Right renal cortex interstitium (tissue), 3 donors: ENCODE results near the gene ADAMTS12. TPM values are rescaled to one million over a fixed set of nuclear protein-coding genes. Genes with fewer than 3 reads are reported as not detected.

Experiments
- DNase-seq, 3 donors: peaks; one replicate each; pipeline ENCODE4 v3.0.0-alpha.2; 2013; ENCODE audit warnings: low read depth in 3 of 3, low spot score in 2 of 3
- polyA plus RNA-seq, 3 donors: library from polyadenylated mRNA; unstranded; fragments of 120-200 nt; gene quantifications; one replicate each; pipeline ENCODE4 v1.2.1, GENCODE V29; 2013; ENCODE audit not compliant: insufficient read length in 3 of 3

Gene ADAMTS12
- polyA plus RNA-seq, 3 donors = 14.3 to 16.9 (median 14.8) TPM

DNA sequence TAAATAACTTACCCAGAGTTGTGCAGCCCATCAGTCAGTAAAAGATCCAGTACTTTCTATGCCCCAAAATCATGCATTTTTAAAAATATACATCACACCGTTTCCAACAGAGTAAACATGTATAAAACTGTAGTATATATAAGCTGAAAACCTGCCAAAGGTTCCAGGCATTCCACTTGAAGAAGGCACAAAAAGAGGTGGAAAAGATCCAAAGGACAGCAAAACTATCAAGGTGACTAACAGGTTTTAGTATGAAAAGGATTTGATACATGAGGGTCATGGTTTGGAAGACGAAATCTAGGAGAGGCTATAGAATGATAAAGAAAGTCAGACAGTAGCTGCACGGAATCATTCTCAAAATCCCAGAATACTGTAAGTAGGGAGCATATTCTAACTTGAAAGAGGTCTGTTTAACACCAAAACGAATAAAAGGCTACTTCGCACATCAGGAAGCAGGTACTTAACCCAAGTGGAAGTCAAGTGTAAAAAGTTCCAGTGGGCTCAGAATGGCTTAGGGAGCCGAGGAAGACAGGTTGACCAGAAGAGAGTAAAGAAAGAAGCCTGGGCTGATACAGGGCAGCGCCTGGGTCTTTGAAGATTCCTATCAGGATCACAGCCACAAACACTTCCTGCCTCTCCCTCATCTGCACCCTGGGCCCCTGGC is 207.2 kb downstream of the ADAMTS12 start:
- DNase-seq = no peak

DNA sequence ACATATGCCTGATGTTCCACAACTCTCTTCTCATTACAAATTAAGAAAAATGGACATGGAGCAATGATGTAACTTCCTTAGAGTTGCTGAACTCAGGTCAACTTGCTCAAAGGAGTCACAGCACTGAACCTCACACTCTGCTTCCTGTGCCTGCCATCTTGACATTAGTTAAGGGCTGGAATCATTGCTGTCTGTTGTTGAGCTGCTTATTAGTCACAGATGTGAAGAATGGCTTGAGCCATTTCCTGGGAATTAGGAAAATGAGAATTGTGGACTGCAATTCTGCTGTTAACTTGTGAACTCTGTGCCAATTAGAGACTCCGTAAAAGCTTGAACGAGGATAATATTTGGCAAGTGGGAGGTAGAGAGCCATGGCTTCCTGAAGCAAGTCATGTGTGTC is 212.0 kb downstream of the ADAMTS12 start:
- DNase-seq = no peak

DNA sequence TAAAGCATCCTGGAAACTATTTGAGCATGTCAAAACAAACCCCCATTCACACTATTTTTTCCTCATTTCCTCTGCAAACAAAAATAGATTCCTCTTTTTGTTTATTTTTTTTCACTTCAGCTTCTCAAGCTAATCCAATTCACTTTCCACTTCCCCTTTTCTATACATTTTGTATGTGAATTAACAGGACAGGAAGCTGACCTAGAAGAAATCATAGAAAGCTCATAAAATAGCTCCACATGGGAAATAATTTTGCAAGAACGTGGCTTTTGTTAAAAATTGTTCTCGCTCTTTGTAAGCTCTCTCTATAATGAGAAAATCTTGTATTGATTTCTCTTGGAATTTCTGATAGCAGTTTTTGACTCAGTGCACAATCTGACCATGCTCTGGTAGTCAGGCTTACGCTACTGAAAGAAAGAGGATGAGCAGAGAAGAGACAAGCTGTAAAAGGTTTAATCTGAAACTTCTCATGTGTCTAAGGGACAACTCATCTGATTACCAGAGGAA is 215.8 kb downstream of the ADAMTS12 start:
- no peak for DNase-seq

DNA sequence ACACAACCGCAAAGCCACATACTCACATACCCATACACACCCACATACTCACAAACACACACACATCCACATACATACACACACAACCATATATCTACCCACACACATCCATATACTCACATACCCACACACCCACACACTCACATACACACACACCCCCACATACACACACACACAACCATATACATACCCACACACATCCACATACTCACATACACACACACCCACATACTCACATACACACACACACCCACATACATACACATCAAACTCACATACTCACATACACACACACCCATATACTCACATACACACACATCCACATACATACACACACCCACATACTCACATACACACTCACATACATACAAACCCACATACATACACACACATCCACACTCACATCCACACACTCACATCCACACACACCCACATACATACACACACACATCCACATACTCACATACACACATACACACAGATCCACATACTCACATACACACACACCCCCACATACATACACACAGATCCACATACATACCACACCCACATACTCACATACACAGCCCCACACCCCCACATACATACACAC is 220.0 kb downstream of the ADAMTS12 start:
- DNase-seq = no peak

DNA sequence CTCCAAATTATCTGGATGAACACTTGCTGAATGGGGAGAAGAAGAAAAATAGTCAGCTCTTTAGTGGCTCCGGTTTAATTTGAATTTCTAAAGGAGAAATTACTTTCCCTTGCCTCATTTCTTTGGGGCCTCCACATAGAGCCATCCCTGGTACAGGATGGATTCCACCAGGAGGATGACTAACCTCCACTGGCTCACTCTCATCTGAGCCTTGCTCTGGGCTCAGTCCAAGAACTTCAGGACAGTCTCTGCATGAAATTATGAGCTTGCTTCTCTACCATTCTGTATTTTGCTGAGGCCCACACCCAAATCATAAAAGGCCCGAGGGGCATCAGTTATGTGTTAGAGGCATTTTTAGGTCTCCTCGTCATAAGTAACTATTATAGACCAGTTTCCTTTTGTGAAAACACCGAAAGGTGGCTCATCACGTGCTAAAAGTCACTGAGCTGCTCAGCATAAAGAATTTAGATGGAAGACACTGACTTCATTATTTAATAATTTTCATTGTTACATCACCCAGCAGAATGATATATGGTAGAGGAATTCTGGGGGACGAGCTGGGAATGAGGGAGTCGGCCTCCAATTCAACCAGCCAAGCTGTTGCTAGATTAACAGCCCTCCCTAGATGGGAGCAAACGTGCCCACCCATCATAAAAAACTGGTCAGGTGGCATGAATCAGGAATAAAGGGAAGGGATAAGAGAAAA is 228.9 kb downstream of the ADAMTS12 start:
- DNase-seq = no peak

DNA sequence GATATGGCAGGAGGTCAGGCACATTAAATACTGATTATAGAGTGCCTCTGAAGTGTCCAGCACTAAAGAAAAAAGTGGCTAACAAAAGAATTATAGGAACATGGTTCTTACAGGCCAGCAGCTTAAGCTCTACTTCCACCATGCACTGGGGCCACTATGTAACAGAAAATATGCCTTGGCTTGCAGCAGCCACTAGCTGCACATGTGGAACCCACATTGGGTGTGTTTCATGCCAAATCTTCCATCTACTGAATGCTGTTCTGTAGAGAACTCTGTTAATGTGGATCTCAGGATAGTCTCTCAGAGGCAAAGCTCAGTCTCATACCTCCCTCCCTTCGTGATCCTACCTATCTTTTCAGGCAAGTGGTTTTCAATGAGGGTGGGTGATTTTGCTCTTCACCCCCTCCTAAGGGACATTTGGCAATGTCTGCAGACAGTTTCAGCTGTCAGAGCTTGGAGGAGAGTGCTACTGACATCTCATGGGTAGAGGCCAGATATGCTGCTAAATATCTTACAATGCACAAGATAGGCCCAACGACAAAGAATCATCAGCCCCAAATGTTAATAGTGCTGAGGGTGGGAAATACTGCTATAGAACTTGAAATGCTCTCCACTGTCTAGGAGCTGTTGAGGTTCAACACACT is 232.1 kb downstream of the ADAMTS12 start:
- no peak for DNase-seq

DNA sequence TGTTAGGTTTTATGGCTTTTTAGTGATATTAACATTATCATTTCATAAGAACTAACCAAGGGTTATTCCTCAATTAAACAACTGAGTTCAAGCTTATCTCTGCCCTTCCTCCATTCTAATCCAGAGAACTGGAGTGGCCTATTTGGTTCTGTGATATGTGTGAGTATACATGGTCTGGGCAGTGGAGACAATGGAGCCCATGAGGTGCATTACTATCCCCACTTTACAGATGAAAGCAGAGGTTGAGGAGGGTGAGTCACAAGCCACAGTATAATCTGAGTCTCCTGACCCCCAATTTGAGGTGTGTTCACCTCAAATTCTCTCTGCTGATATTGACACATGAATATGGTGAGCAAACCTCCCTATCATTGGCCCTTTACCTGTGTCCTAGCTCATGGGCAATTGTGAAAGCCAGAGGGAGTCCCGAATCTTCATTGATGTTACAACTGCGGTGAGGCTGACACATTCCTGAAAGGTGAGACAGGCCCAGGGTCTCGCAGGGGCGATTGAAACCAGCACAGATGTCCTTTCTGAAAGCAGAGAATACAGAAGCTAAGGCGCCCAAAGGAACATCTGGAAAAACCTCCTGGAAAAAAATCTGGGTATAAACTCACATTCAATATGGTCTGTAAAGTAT is 233.9 kb downstream of the ADAMTS12 start:
- no peak for DNase-seq

DNA sequence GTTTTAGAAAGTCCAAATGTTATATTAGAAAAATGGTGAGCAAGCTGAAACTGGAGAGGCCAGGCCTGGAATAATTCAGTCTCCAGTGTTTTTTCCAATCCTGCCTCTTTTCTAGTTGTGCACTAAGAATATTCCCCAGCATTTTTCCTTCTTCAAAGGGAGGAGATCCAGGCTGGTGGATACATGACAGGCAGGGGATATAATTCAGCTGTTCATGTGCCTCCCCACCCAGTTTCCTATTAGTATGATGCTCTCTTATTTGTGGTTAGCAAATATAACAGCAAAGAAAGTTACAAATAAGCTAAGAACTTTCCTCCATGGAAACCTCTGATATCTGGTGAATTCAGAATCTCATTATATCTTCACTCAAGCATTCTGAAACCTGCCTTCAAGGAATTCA is 234.6 kb downstream of the ADAMTS12 start:
- no peak for DNase-seq

DNA sequence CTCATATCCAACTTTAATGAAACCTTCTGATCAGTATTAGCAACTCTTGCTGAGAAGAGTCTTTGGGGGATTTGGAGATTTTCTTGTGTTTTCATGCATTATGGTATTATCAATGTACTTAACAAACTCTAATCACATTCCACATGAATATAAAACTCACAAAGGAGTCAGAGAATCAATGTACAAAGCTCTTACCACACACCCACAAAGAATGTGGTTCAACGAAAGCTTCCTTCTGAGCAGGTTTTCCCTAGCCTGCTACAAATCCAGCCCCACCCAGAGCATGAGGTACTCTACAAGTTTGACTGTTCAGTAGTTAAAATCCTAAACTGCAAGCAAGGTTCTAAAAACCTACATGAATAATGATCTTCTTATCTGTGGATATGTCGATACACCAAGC is 240.9 kb downstream of the ADAMTS12 start:
- no peak for DNase-seq

DNA sequence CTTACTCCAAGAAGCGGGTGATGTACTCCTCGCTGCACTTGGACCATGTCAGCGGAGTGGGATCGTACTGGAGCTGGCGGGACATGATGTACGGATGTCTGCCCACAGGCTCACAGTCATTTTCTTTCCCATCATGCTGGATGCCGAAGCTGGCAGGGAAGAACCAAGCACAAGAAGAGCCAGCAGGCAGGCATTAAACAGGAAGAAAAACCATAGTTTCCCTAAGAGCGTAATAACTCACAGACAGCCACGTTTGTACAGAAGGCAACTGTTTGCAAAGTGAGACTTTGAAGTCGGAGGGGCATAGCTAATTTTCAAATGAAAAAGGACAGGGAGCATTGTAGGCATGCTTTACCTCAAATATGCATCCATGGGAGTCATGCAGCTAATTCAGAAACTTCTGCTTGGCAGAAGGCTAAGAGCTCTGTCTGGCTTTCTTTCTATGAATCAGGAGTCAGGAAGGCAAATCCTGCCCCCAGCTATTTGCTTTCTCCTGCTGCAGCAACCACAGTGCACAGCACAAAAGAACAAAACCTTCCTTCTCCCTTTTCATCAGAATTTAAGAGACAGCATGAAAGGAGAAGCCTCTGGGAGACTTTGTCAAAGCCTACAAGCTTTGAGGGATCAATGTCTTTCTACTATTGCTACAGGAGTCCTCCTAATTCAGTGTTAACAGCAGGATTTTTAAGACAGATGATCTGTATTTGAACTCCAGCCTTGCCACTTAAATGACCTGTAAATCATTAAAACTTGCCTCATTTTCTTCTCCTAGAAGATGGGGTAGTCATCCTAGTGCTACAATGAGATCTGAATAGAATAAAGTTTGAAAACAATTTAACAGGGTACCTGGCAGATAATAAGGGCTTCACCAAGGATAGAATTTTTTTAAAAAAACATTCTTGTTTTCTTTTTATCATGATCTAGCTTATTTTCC is 242.0 kb downstream of the ADAMTS12 start:
- DNase-seq = no peak

DNA sequence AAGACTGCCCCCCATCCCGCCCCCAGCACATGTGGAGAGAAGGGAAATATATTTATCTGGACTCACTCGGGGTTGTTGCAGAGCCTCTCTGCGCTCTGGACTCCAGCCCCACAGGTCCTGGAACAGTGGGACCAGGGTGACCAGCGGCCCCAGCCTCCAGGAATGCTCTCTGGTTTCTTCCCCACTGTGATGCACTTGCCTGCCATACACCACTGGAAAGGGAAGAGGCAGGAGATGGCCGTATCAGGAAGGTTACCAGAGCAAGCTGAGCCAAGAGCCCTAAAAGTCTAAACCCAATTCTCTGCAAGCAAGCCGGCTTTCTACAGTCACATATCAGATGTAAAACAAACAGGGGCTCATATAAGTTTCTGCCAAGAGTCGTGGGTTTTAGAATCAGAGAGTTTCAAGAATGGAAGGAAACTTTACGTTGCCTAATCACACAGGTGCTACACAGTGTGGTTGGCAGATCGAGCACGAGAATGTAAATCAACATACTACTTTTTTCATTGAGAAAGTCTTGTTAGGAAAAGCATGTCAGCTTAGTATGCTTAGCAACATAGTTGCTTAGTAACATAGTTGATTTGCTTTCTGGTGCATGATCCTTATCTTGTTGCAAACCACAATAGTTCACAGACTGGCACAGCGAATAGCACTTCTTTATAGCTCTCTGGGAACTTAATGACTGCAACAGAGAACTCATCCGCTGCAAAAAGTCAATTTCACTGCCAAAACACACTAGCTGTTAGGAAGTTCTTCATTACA is 249.9 kb downstream of the ADAMTS12 start:
- DNase-seq = no peak

DNA sequence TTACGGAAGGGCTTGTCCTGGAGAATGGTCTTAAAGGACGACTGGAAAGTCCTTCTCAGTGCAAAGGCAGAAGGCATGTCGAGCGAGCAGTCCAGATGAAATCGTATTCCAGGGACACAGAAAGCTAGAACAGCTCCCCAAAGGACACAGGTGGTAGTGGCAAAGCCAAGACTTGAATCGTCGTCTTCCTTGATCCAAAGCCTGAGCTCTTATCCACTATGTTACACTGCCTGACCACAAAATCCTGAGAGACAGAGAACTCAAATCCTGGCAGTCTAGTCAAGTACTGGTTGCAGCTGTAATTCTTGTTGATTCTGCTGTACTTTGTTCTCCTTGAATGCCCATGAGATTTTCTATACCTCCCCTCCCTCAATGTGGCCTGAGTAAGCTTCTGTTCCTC is 252.3 kb downstream of the ADAMTS12 start:
- DNase-seq = no peak

DNA sequence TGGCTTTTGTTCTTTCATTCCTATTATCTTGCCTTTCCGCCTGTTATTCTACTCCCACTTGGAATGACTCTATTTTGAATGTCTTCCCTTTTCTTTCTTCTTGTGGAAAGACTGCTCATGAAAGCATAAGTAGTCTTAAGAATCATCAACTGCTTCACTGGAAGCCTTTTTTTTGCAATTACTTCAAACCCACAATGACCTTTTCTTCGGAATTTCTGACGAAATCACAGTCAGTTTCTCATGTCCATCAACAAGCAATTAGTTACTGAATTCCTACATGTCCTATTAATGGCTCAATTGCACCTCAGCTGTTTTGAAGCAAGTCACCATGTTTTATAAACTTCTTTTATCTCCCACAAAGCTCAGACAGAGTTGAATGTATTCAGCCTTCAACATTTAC is 254.8 kb downstream of the ADAMTS12 start:
- DNase-seq = no peak

DNA sequence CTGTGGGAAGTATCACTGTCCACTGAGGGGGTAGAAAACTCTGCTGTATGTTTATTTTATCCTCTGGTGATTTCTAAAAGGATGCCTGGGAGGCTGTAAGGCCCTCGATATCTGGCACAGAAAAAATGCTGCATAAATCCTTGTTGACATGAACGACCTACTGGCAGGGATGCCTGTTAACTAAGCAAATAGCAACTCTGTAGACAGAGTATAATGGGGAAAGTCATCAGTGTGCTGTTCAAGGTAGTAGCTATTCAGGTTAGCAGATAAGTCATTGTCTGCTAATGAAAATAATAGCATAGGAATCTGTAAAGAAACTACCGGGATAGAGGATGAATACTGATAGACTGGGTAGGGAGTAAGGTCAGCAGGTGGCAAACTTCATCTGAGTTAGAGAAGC is 256.2 kb downstream of the ADAMTS12 start:
- DNase-seq = no peak

DNA sequence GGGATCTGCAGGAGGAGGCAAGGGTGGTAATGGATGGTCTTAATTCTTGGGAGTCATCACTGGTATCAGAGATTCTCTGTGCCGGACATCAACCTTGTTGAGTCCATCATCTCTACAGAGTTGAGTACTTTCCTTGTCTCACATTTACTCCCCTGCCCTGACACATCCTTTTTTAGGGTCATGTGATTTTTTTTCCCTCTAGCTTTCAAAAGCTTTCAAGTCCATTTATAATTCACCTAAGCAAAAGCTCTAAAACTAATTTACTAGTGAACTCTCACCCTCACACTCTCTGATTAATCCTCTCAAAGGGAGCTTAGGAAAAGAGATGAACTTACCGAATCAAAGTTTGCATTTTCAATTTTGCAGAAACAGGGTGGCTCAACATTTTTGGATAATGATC is 258.1 kb downstream of the ADAMTS12 start:
- no peak for DNase-seq

DNA sequence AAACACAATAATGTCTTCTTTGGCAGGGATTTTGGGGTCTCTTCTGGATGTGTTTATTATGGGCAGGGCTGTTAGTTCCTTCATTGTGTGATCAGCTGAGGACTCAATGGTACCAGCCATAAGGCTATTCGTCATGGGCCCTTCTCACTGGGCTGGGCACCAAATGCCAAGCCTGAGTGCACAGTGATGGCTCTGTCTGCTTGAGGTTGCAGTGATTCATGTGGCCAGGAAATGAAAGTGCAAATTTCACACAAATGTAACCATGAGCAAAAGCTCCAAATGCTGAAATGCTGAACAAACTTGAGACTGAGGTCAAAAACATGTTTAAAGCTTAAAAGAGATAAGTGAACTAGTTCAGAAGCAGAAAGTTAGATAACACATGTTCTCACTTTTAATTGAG is 260.0 kb downstream of the ADAMTS12 start:
- no peak for DNase-seq

DNA sequence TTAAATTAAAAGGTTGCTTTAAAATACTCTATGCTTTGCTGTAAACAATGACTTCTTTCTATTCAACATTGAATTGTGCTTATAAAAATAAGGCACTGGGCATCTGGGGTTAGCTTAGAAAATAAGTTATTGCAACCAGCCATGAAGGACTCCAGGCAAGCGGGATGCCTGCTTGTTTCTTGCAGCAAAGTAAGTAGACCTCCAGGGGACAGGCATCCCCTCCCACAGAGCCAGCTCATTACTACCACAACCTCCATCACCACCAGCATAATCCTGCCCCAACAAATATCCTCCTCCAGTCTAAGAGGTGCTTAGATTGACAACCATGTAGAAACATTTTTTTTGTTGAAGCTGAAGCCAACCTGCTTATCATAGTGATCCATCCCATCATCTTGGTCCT is 260.7 kb downstream of the ADAMTS12 start:
- DNase-seq = no peak

DNA sequence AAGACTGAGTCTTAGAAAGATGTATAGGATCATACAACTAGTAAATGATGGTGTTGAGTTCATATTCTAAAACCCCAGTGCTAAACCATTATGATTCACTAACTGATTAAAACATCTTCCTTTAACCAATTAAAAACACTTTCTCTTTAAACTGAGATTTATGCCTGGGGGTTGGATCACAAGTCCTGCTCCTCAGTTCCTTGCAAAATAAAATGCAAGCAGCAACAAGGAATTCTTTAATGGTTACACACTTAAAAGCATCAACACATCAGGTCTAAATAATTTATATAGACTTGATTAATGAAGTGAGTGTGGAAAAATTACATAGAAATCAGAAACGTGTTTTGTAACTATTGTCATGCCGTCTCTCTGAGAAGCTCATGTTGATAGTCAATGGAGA is 261.8 kb downstream of the ADAMTS12 start:
- no peak for DNase-seq

DNA sequence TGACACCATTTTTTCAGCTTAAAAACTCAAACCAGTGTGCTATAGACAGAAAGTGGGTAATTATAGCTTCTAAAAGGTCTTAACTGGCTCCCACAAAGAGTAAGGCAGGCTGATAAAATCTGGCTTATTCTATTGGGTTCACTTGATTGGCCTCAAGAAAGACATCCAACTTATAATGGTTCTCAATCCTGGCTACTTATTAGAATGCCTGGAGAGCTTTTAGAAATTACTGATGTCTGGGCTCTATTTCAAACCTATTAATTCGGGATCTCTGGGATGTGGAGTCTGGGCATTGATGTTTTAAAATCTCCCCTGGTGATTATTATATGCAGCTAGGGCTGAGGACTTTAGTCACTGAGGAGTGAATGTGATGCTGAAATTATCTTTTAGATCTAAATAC is 263.0 kb downstream of the ADAMTS12 start:
- no peak for DNase-seq
